NT2/D1 (cell line): Measurements from ENCODE around the gene RAB20.

ENCODE experiments used
- SUZ12 ChIP-seq: IDR thresholded peaks from 2 replicates; pipeline ENCODE4 v1.6.1; 2011; ENCODE audit not compliant: insufficient read length, insufficient read depth; ENCODE audit errors: extremely low read depth
- ZNF274 ChIP-seq: IDR thresholded peaks from 2 replicates; pipeline ENCODE4 v1.6.1; 2011; ENCODE audit warnings: mild to moderate bottlenecking, low read depth, low read length

- TF ChIP-seq ZNF274 (no peak), SUZ12 (no peak)
These were observed 77.1 kb downstream of the RAB20 start for GRCh38 chr13:110484290-110485048.
